PC-3 (cell line): ENCODE results near the gene HYOU1. TPM values are rescaled to one million over a fixed set of nuclear protein-coding genes. Genes with fewer than 3 reads are reported as not detected.
A peak's percentile ranks its signal among the peaks of the same experiment; 100 is the strongest.

Experiments used
- ATAC-seq: fragments of 200-7000 bp; cut with Tn5 transposase; 2 replicates; pipeline ENCODE4 v1.9.1; 2020; ENCODE audit warnings: mild to moderate bottlenecking, moderate library complexity
- BruUV-seq: library from RNA; stranded (reverse); fragments of 400-500 nt; replicated peaks from 2 replicates; lab custom pipeline; 2021; lab: Mats Ljungman, UMichigan
- CTCF ChIA-PET: fragments of 300-600 bp; sonication (Branson Sonifier 250); formaldehyde crosslinking; loops from one replicate; lab custom pipeline; 2022; ENCODE audit warnings: antibody characterized with exemption; lab: Charles Lee
- POLR2A ChIA-PET: fragments of 300-600 bp; sonication (Branson Sonifier 250); formaldehyde crosslinking; loops from one replicate; lab custom pipeline; 2022; ENCODE audit warnings: antibody characterized with exemption; ENCODE audit not compliant: unreplicated experiment; lab: Charles Lee
- DNase-seq: peaks from one replicate; pipeline ENCODE4 v3.0.0-alpha.2; 2015
- H2AFZ ChIP-seq: fragments of 300-600 bp; sonication (generic); 2 replicates; pipeline ENCODE4 v1.6.0; 2016; ENCODE audit warnings: antibody characterized with exemption, low read length
- H3F3A ChIP-seq: fragments of 300-600 bp; sonication (generic); one replicate; pipeline ENCODE4 v1.6.0; 2017; ENCODE audit warnings: antibody characterized with exemption, low read length, control low read depth, mild to moderate bottlenecking; ENCODE audit not compliant: unreplicated experiment
- H3K27ac ChIP-seq: fragments of 300-600 bp; sonication (generic); 2 replicates; pipeline ENCODE4 v1.5.1; 2016; ENCODE audit warnings: mild to moderate bottlenecking, low read length
- H3K27me3 ChIP-seq: fragments of 300-600 bp; sonication (generic); 2 replicates; pipeline ENCODE4 v1.6.1; 2016; ENCODE audit warnings: low read length, mixed read lengths
- H3K36me3 ChIP-seq: fragments of 300-600 bp; sonication (generic); 2 replicates; pipeline ENCODE4 v1.6.1; 2016; ENCODE audit warnings: low read depth, mixed run types, low read length, mixed read lengths
- H3K4me1 ChIP-seq: fragments of 300-600 bp; sonication (generic); 2 replicates; pipeline ENCODE4 v1.5.1; 2016; ENCODE audit warnings: low read length; ENCODE audit not compliant: insufficient read depth
- H3K4me2 ChIP-seq: fragments of 300-600 bp; sonication (generic); 2 replicates; pipeline ENCODE4 v1.6.0; 2016; ENCODE audit warnings: low read length
- H3K4me3 ChIP-seq: fragments of 300-600 bp; sonication (generic); 2 replicates; pipeline ENCODE4 v1.5.1; 2016; ENCODE audit warnings: mild to moderate bottlenecking, low read length, mixed read lengths
- H3K79me2 ChIP-seq: fragments of 300-600 bp; sonication (generic); 2 replicates; pipeline ENCODE4 v1.6.1; 2017; ENCODE audit warnings: low read length, mixed read lengths
- H3K9ac ChIP-seq: fragments of 300-600 bp; sonication (generic); 2 replicates; pipeline ENCODE4 v1.6.0; 2016; ENCODE audit warnings: mild to moderate bottlenecking, low read length
- H3K9me2 ChIP-seq: fragments of 300-600 bp; sonication (generic); replicated peaks from 2 replicates; pipeline ENCODE4 v1.6.1; 2016; ENCODE audit warnings: mixed run types, low read length, mixed read lengths
- H3K9me3 ChIP-seq: fragments of 300-600 bp; sonication (generic); 2 replicates; pipeline ENCODE4 v1.6.1; 2016; ENCODE audit warnings: low read length, mixed read lengths
- H4K20me1 ChIP-seq: fragments of 300-600 bp; sonication (generic); 2 replicates; pipeline ENCODE4 v1.6.1; 2016; ENCODE audit warnings: low read length, mixed read lengths
- CTCF ChIP-seq: fragments of 300-600 bp; sonication (generic); conservative IDR thresholded peaks from 2 replicates; pipeline ENCODE4 v1.5.1; 2017; ENCODE audit warnings: antibody characterized with exemption, low read depth, mild to moderate bottlenecking, low read length
- EZH2 ChIP-seq: fragments of 300-600 bp; sonication (generic); IDR thresholded peaks from one replicate; pipeline ENCODE4 v1.6.1; 2017; ENCODE audit warnings: antibody characterized with exemption, mild to moderate bottlenecking, low read length; ENCODE audit not compliant: unreplicated experiment
- EZH2phosphoT487 ChIP-seq: fragments of 300-600 bp; sonication (generic); IDR thresholded peaks from 2 replicates; pipeline ENCODE4 v1.6.1; 2018; ENCODE audit warnings: mild to moderate bottlenecking, antibody characterized with exemption, low read length, borderline replicate concordance
- intact Hi-C: fragments of 100-400 bp; cut with micrococcal nuclease; formaldehyde crosslinking; loops from 2 replicates; pipeline ENCODE4 v1.9.0; 2023
- total RNA-seq: library from RNA; depleted of rRNA; stranded (reverse); fragments of >200 nt; gene quantifications from 2 replicates; pipeline ENCODE4 v1.2.3, GENCODE V29; 2014

Gene HYOU1
- total RNA-seq, 1 experiment from 2014 or later = 168 TPM

- TF ChIP-seq EZH2 (no peak), EZH2phosphoT487 (no peak), CTCF (0 out of 2 replicates have a peak, but pooled peaks have one; percentile 29)
- H3K27me3 ChIP-seq = no peaks in the 10 kb centered on the region
- peak overlapping the region; percentile 76 for H2AFZ ChIP-seq
- H3K27ac ChIP-seq = peak overlapping the region; percentile 53
- ChIA-PET POLR2A (interaction anchor here (0.6 to 1.1 kb wide), 5 partner anchors 10 to 28 kb away, joined by 3 to 11 read pairs (median 5); partner anchors contain the start of genes C2CD2L, HINFP, HMBS and VPS11), CTCF (interaction anchor here (0.6 to 1.4 kb wide), 7 partner anchors 10 to 101 kb away, joined by 3 to 5 read pairs (median 3); partner anchors contain the start of genes C2CD2L, HINFP and HMBS)
- H3K9ac ChIP-seq = peak overlapping the region; percentile 97
- H3K79me2 ChIP-seq = peaks cover 49% of the 10 kb centered on the region
- peaks cover 28% of the 10 kb centered on the region for H4K20me1 ChIP-seq
- intact Hi-C loops = loop anchor here (2.0 kb wide), 2 partner anchors 38 to 102 kb away; partner anchors contain the start of gene HYOU1
- peak overlapping the region; percentile 90 for H3K4me3 ChIP-seq
- DNase-seq (peak; percentile 100), ATAC-seq (peak; percentile 79)
- peaks cover 17% of the 10 kb centered on the region for H3F3A ChIP-seq
- peaks cover 46% of the 10 kb centered on the region for H3K36me3 ChIP-seq
- H3K4me1 ChIP-seq = peaks cover 28% of the 10 kb centered on the region
- peak overlapping the region; percentile 94 for H3K4me2 ChIP-seq
- BruUV-seq = TSS peak; percentile 55
- H3K9me3 ChIP-seq = no peaks in the 10 kb centered on the region
- H3K9me2 ChIP-seq = no peaks in the 10 kb centered on the region
Observed at GRCh38 chr11:119095066-119095880, 38.3 kb upstream of the HYOU1 start.

GRCh38 chr11:119094816-119095065 lies 37.7 kb upstream of the HYOU1 start:
- H3K4me1 ChIP-seq = peaks cover 23% of the 10 kb centered on the region
- TF ChIP-seq CTCF (peak; percentile 68), EZH2 (no peak), EZH2phosphoT487 (no peak)
- POLR2A ChIA-PET = interaction anchor here (0.8 to 1.1 kb wide), 2 partner anchors 27 kb away, joined by 5 read pairs; partner anchors contain the start of genes HINFP and VPS11
- peaks cover 17% of the 10 kb centered on the region for H3F3A ChIP-seq
- peak overlapping the region; percentile 97 for H3K9ac ChIP-seq
- no TSS peak for BruUV-seq
- H2AFZ ChIP-seq = no peak overlapping the region
- peak overlapping the region; percentile 53 for H3K27ac ChIP-seq
- peak overlapping the region; percentile 94 for H3K4me2 ChIP-seq
- peaks cover 28% of the 10 kb centered on the region for H4K20me1 ChIP-seq
- peak; percentile 72 for DNase-seq
- H3K4me3 ChIP-seq = peak overlapping the region; percentile 90
- CTCF ChIA-PET = interaction anchor here (0.6 to 1.4 kb wide), 7 partner anchors 10 to 102 kb away, joined by 3 to 4 read pairs (median 3); partner anchors contain the start of genes C2CD2L, HINFP, HMBS and VPS11
- H3K36me3 ChIP-seq = peaks cover 46% of the 10 kb centered on the region
- H3K9me2 ChIP-seq = no peaks in the 10 kb centered on the region
- H3K27me3 ChIP-seq = no peaks in the 10 kb centered on the region
- H3K79me2 ChIP-seq = peaks cover 44% of the 10 kb centered on the region
- peak; percentile 64 for ATAC-seq
- H3K9me3 ChIP-seq = no peaks in the 10 kb centered on the region
- intact Hi-C loops = loop anchor here (2.0 kb wide), 2 partner anchors 38 to 102 kb away; partner anchors contain the start of gene HYOU1
